NT2/D1 (cell line): ENCODE measurements around the gene TFDP2.

ENCODE experiments used
- SUZ12 ChIP-seq: IDR thresholded peaks from 2 replicates; pipeline ENCODE4 v1.6.1; 2011; ENCODE audit not compliant: insufficient read length, insufficient read depth; ENCODE audit errors: extremely low read depth
- YY1 ChIP-seq: IDR thresholded peaks from 2 replicates; pipeline ENCODE4 v1.6.1; 2011; ENCODE audit not compliant: insufficient read length, insufficient read depth
- ZNF274 ChIP-seq: IDR thresholded peaks from 2 replicates; pipeline ENCODE4 v1.6.1; 2011; ENCODE audit warnings: mild to moderate bottlenecking, low read depth, low read length

GRCh38 chr3:142120707-142121106 is 28.6 kb downstream of the TFDP2 start:
- TF ChIP-seq ZNF274 = no peak
- TF ChIP-seq YY1 = no peak
- no peak for TF ChIP-seq SUZ12
